Astrocyte (in vitro differentiated cells and primary cell): ENCODE results near the gene HLA-DPB1. TPM values are rescaled to one million over a fixed set of nuclear protein-coding genes. Genes with fewer than 3 reads are reported as not detected.

Source experiments
- DNase-seq: peaks from one replicate; pipeline ENCODE4 v3.0.0-alpha.2; 2010; ENCODE audit warnings: low read depth
- FAIRE-seq: peaks from 2 replicates; lab custom pipeline; 2011; peaks lifted over from hg19 to GRCh38; lab: Jason Lieb, UNC
- H2AFZ ChIP-seq: 2 replicates; pipeline ENCODE4 v1.6.0; 2012; ENCODE audit warnings: low read depth, low read length, inconsistent platforms
- H3K27ac ChIP-seq: 2 replicates; pipeline ENCODE4 v1.5.1; 2011; ENCODE audit warnings: low read depth, low read length, inconsistent platforms
- H3K27me3 ChIP-seq: 2 replicates; pipeline ENCODE4 v1.6.0; 2011; ENCODE audit warnings: low read length, inconsistent platforms; ENCODE audit not compliant: insufficient read depth
- H3K36me3 ChIP-seq: 2 replicates; pipeline ENCODE4 v1.5.1; 2011; ENCODE audit warnings: low read length, inconsistent platforms; ENCODE audit not compliant: insufficient read depth
- H3K4me1 ChIP-seq: 2 replicates; pipeline ENCODE4 v1.5.1; 2011; ENCODE audit warnings: low read length, inconsistent platforms; ENCODE audit not compliant: insufficient read depth
- H3K4me2 ChIP-seq: 2 replicates; pipeline ENCODE4 v1.6.0; 2012; ENCODE audit warnings: low read length, inconsistent platforms
- H3K4me3 ChIP-seq: 2 replicates; pipeline ENCODE4 v1.5.1; 2011; ENCODE audit warnings: low read depth, mild to moderate bottlenecking, low read length, inconsistent platforms; ENCODE audit not compliant: insufficient read depth
- H3K79me2 ChIP-seq: 2 replicates; pipeline ENCODE4 v1.6.0; 2012; ENCODE audit warnings: mild to moderate bottlenecking, low read length, inconsistent platforms; ENCODE audit not compliant: insufficient read depth
- H3K9ac ChIP-seq: 2 replicates; pipeline ENCODE4 v1.6.0; 2012; ENCODE audit warnings: mild to moderate bottlenecking, low read length, inconsistent platforms
- H3K9me3 ChIP-seq: 2 replicates; pipeline ENCODE4 v1.5.1; 2012; ENCODE audit warnings: low read depth, mild to moderate bottlenecking, low read length, inconsistent platforms; ENCODE audit not compliant: insufficient read depth
- H4K20me1 ChIP-seq: 2 replicates; pipeline ENCODE4 v1.6.0; 2012; ENCODE audit warnings: low read length, inconsistent platforms; ENCODE audit not compliant: insufficient read depth
- H3K27ac Mint-ChIP-seq: one replicate; pipeline ENCODE4 v1.8.0; 2021; ENCODE audit warnings: mild to moderate bottlenecking, mixed read lengths; ENCODE audit not compliant: unreplicated experiment
- H3K27me3 Mint-ChIP-seq: one replicate; pipeline ENCODE4 v1.8.0; 2021; ENCODE audit warnings: low read depth, mixed read lengths; ENCODE audit not compliant: unreplicated experiment
- H3K36me3 Mint-ChIP-seq: one replicate; pipeline ENCODE4 v1.8.0; 2021; ENCODE audit warnings: low read depth, mixed read lengths; ENCODE audit not compliant: unreplicated experiment
- H3K4me1 Mint-ChIP-seq: one replicate; pipeline ENCODE4 v1.8.0; 2021; ENCODE audit warnings: low read depth, mixed read lengths; ENCODE audit not compliant: unreplicated experiment
- H3K4me3 Mint-ChIP-seq: one replicate; pipeline ENCODE4 v1.8.0; 2021; ENCODE audit warnings: mild to moderate bottlenecking, moderate library complexity, mixed read lengths; ENCODE audit not compliant: unreplicated experiment
- H3K9me3 Mint-ChIP-seq: one replicate; pipeline ENCODE4 v1.8.0; 2021; ENCODE audit warnings: mild to moderate bottlenecking, mixed read lengths; ENCODE audit not compliant: unreplicated experiment
- CTCF ChIP-seq: IDR thresholded peaks from 2 replicates; pipeline ENCODE4 v1.5.1; 2011; ENCODE audit warnings: low read depth, mild to moderate bottlenecking, inconsistent platforms, low read length, moderate library complexity; ENCODE audit not compliant: insufficient read depth
- EZH2 ChIP-seq: IDR thresholded peaks from 2 replicates; pipeline ENCODE4 v1.6.1; 2012; ENCODE audit warnings: mild to moderate bottlenecking, low read length, inconsistent platforms; ENCODE audit not compliant: insufficient read depth
- total RNA-seq: library from RNA; stranded (reverse); gene quantifications from 2 replicates; pipeline ENCODE4 v1.2.1, GENCODE V29; 2021

Gene HLA-DPB1
- total RNA-seq, 1 donor from 2014 or later = 3.4 TPM

GRCh38 chr6:33036535-33036934 lies 39.3 kb upstream of the HLA-DPB1 start:
- no peaks in the 10 kb centered on the region for H4K20me1 ChIP-seq
- no peaks in the 10 kb centered on the region for H3K4me1 ChIP-seq
- H3K4me3 ChIP-seq = no peak overlapping the region
- no peak overlapping the region for H3K27ac Mint-ChIP-seq
- no peak overlapping the region for H2AFZ ChIP-seq
- H3K4me2 ChIP-seq = no peak overlapping the region
- TF ChIP-seq EZH2 (no peak), CTCF (no peak)
- DNase-seq (no peak), FAIRE-seq (no peak)
- H3K27me3 Mint-ChIP-seq = no peaks in the 10 kb centered on the region
- H3K9me3 ChIP-seq = no peaks in the 10 kb centered on the region
- no peak overlapping the region for H3K9ac ChIP-seq
- no peaks in the 10 kb centered on the region for H3K36me3 Mint-ChIP-seq
- no peak overlapping the region for H3K4me3 Mint-ChIP-seq
- no peaks in the 10 kb centered on the region for H3K79me2 ChIP-seq
- no peaks in the 10 kb centered on the region for H3K4me1 Mint-ChIP-seq
- no peaks in the 10 kb centered on the region for H3K36me3 ChIP-seq
- H3K9me3 Mint-ChIP-seq = peaks cover 6% of the 10 kb centered on the region
- peaks cover 11% of the 10 kb centered on the region for H3K27me3 ChIP-seq
- H3K27ac ChIP-seq = no peak overlapping the region

GRCh38 chr6:33040157-33040556 lies 35.6 kb upstream of the HLA-DPB1 start:
- no peak overlapping the region for H3K4me2 ChIP-seq
- TF ChIP-seq EZH2 (no peak), CTCF (no peak)
- Mint-ChIP-seq H3K36me3 (no peaks in the 10 kb centered on the region), H3K4me1 (no peaks in the 10 kb centered on the region), H3K9me3 (peaks cover 4% of the 10 kb centered on the region), H3K27me3 (no peaks in the 10 kb centered on the region), H3K4me3 (no peak overlapping the region), H3K27ac (no peak overlapping the region)
- DNase-seq = no peak
- no peaks in the 10 kb centered on the region for H3K36me3 ChIP-seq
- H3K9me3 ChIP-seq = no peaks in the 10 kb centered on the region
- FAIRE-seq = no peak
- H3K79me2 ChIP-seq = no peaks in the 10 kb centered on the region
- H3K27ac ChIP-seq = no peak overlapping the region
- no peak overlapping the region for H2AFZ ChIP-seq
- H3K27me3 ChIP-seq = peaks cover 2% of the 10 kb centered on the region
- H3K9ac ChIP-seq = no peak overlapping the region
- H3K4me3 ChIP-seq = no peak overlapping the region
- H3K4me1 ChIP-seq = no peaks in the 10 kb centered on the region
- no peaks in the 10 kb centered on the region for H4K20me1 ChIP-seq

- H3K36me3 Mint-ChIP-seq = no peaks in the 10 kb centered on the region
- Histone ChIP-seq H4K20me1 (no peaks in the 10 kb centered on the region), H3K27me3 (peaks cover 30% of the 10 kb centered on the region), H3K27ac (no peak overlapping the region), H3K4me1 (no peaks in the 10 kb centered on the region), H3K4me3 (no peak overlapping the region), H2AFZ (no peak overlapping the region), H3K4me2 (no peak overlapping the region), H3K9me3 (no peaks in the 10 kb centered on the region), H3K36me3 (no peaks in the 10 kb centered on the region), H3K79me2 (no peaks in the 10 kb centered on the region), H3K9ac (no peak overlapping the region)
- H3K27me3 Mint-ChIP-seq = peaks cover 7% of the 10 kb centered on the region
- DNase-seq (no peak), FAIRE-seq (no peak)
- no peak overlapping the region for H3K27ac Mint-ChIP-seq
- peaks cover 9% of the 10 kb centered on the region for H3K9me3 Mint-ChIP-seq
- no peak overlapping the region for H3K4me3 Mint-ChIP-seq
- TF ChIP-seq CTCF (peak; percentile 5), EZH2 (no peak)
- no peaks in the 10 kb centered on the region for H3K4me1 Mint-ChIP-seq
Observed at GRCh38 chr6:33049323-33050013, 26.3 kb upstream of the HLA-DPB1 start.
